ENCODE results near the gene PKNOX2.

The PKNOX2 gene

DNA sequence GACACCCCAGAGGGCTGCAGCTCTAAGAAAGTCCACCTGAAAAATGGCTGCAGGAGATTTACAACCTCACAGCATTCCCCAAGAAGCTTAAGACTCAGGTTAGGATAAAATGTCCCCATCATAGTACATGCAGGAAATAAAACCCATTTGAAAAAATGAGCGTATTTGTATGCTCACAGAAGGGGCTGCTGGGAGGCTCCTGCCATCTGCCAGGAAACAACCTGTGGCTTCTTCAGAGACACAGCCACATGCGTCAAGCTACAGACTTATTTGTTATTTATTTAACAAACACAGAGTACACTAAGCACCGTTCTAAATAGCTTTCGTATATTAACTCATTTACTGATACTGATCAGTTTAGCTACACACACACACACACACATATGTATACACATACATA, 258.1 kb downstream of the PKNOX2 start:
- no peak for DNase-seq

DNA sequence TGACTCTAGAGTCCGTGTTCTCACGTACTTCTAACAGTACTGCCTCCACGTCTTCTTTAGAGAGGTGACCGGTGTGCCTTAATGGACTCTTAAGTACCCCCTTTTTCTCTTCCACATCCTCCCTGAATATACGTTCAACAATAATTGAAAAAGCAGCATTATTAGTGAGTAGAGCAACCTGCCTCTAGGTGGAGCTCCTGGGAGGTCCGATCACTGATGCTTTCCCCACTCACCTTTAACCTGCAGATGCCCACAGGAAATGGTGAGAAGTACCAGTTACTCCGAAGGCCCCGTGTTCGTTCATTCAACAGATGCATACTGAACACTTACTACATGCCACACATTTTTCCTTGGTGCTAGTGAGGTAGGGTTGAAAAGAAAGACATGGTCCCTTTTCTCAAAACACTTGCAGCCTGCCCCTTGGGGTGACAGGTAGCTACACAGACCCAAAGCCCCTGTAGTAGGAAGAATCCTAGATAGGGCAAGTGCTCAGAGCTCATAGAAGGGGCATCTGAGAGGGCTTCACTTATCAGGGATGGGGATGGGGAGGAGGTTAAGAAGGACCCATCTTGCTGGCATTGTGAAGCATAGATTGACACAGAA, 258.8 kb downstream of the PKNOX2 start:
- DNase-seq = peak in 1 of 2 donors; percentile 5

DNA sequence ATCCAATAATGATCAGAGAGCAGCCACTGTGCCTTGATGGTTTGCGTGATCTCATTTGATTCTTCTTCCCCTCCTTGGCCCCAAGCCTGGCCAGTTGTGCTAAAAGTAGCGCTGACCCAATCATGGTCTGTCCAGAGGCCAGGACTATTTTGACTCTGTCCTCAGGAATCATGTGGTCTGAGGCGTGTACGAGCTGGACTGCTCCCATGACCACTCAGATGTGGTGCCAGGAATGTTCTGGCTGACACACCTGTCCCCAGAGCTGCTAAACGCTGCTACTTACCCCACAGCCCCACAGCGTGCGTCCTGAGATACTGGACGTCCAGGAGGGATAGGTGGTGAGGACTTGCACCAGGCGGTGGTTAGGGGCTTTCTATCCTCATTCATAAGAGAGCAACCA, 261.1 kb downstream of the PKNOX2 start:
- no peak for DNase-seq

DNA sequence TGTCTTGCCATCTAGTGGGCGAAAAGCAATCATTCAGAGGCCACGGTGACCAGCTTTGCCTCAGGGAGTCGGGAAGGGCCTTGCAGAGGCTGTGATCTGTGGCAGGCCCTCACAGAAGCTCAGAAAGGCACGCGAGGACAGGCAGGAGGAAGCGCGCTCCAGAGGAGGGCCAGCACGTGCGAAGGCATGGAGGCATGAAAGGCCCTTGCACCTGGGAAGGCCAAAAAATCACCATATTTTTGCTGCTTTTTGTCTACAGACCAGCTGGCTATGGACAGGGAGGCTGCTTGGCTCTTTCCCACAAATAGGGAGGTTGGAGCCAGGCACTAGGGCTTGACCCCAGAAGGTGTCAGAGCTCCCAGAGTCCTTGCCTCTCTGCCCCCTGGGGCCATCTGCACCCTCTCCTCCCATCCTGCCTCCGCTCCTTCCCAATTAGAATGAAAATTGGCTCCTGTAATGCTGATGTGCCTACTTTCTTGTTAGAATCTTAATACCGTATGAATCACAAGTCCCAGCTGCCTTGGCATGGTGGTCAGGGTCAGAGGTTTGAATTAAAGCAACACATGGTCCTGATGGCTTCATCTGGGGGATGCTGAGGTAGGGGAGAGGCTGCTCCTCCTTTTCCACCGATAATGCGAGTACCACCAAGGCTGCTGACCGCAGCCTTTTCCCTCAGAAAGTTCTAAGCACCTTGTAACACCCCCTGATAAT, 262.4 kb downstream of the PKNOX2 start:
- no peak for DNase-seq

GRCh38 chr11:125428486-125429173, 264.1 kb downstream of the PKNOX2 start:
- no peak for DNase-seq

DNA sequence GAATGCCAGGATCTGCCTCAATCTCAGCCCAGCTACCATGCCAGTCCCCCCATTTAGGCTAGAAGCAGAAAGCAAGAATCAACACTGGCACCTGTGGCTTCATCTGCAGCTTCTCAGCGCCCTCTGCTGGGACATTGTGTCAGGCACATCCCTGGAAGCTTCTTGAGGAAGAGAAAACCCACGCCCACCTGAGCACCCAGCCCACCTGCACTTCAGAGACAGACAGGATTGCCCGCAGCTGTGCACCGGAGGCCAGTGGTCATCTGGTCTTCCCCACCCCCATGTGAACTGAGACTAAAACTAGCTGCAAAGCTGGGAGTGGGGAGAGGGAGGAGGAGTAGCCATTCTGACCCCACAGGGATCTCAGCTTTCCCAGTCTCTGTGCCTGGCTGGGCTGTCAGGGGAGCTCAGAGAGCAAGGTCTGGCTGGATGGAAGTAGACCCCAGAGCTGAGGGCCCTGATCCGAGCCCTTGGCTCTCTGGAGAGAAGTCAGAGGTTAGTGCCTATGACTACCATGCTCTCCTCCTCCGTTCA, 264.7 kb downstream of the PKNOX2 start:
- peak; percentile 51 to 66 for DNase-seq

- no peak for DNase-seq
These were observed 265.5 kb downstream of the PKNOX2 start for GRCh38 chr11:125429807-125430678.

GRCh38 chr11:125431009-125431408, 266.5 kb downstream of the PKNOX2 start:
- no peak for DNase-seq

DNA sequence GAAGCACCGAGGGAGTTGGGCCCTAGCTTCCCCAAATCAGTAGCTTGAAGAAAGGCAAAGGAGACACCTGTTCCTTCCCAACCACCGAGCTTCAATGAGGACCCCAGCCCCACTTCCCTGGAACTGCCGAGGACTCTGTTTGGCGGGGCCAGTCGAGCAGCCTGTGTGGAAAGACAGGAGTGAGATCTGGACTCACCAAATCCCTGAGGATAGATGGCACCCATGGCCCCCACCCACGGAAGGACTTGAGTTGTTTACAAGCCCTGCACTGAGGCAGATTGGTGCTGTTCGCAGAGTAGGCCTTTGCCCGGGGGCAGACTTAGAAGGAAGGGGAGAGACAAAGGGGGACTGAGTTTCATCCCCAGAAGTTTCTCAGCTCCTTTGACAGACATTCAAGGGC, 266.9 kb downstream of the PKNOX2 start:
- DNase-seq = no peak

- DNase-seq = peak in 1 of 2 donors; percentile 27
These were observed 269.0 kb downstream of the PKNOX2 start for GRCh38 chr11:125433454-125434121.

DNA sequence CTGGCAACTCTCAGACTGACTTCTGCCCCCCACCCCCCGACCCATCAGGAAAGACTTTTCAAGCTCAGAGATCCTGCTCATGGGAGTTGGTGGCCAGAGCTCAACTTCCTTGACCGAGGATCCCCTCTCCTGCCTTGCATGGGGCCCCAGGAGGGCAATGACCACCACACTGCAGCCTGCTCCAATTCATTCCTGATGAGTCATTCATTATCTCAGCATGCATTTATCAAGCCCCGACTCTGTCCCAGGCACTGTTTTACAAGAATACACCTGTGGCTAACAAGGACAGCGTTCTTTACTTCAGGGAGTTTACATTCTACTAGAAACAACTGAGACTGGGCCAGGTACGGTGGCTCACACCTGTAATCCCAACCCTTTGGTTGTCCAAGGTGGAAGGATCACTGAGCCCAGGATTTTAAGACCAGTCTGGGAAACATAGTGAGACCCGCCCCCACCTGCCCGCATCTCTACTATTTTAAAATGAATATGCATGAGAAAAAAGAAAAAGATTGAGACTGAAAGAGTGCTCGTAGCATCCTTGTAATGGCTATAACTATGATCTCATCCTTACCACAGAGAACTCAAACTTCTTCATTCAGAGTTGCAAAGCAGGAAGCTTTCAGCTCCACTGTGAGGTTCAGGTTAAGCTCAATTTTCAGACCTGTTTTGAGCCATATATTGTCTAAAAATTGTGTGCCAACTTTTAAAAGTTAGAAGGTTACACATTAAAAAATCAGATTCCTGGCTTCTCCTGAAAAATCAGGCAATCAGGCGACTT, 271.1 kb downstream of the PKNOX2 start:
- no peak for DNase-seq

DNA sequence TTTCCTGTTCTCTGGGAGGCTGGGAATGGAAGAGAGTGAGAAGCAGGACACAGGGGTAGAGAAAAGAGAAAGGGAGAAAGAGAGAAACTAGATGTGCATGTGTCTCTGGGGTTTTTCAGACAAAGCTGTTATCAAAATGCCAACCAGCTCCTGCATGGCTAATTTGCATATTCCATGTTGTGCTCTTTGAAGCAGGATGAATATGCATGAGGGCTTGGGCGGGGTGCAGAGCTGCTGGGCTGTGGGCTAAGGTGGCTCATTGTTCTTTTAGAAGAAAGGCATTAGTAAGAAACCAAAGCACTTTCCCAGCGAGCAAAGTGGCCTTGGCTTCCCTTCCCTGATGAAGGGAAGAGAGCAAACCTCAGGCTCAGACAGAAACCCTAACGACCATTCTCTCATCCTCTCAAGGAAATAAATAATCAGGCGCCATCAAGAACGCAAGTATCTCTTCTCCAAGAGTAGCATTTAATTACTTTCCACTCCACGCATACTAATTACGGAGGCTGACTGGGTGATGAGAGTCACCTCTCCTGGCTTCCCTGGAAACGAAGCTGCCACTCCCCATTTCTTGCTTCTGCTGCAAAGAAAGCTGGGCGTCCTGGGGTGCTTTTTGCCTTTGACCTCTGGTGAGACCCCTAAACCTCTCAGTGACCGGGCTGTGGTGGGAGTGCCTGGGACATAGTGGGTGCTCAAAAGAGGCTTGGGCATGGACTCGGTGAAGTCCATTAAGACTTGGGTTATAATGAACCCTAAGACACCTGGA, 277.3 kb downstream of the PKNOX2 start:
- DNase-seq = no peak

- no peak for DNase-seq
These were observed 278.4 kb downstream of the PKNOX2 start for GRCh38 chr11:125442946-125443345.

DNA sequence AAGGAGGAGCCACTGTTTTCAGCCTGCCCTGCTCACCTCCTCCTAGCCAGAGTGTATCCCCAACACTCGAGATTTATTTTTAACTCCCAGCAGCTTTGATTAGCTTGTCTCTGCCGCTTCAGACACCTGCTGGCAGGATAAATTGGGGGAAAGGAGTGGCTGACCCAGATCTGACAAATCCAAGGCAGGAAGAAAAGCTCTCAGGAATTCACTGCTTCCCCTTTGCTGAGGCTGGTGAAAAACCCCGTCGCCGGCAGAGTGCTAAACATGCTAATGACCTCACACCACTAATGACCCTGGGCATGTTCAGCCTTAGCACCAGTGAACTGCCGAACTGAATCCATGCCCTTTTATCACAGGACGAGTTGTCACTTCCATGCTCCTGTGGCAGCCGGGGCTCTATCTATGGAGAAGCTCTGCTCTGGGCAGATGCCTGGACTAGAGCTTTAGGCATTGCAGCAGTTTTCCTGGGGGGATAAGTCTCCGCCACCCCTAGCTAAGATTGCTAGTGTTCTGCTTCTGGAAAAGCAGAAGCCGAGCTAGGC, 279.3 kb downstream of the PKNOX2 start:
- DNase-seq = no peak

DNA sequence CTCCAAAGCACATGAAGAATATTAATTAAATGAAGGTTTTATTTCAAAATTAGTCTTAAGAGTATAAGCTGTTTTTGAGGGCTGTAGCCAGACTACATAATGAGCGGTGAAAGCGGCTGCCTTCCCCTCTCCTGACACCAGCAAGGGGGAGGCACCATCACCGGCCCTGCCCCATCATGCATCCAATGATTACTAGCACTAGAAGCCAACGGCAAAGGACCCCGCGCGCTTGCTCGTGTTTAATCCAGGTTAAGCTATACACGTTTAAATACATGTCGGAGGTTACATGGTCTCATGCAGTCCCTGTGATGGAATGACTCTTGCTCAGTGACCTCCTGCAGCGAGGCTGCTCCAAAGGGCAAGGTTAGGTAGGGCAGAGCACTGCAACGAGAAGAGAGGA, 281.2 kb downstream of the PKNOX2 start:
- DNase-seq = no peak

DNA sequence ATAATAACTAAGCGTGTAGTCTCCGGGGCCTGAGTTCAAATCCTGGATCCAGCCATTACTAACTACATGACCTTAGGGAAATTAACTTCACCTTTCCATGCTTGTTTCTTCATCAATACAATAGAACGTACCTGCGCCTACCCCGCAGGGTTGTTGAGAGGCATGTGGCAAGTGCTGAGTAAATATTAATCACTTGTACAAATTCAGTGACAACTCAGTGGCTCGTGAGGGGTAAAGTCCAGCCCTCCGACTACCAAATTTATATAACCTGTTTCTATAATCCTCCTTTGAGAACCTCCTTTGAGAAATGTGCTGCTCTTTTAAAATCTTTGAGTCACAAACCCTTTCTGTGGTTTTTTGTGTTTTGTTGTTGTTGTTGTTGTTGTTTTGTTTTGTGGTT, 281.7 kb downstream of the PKNOX2 start:
- DNase-seq = no peak

DNA sequence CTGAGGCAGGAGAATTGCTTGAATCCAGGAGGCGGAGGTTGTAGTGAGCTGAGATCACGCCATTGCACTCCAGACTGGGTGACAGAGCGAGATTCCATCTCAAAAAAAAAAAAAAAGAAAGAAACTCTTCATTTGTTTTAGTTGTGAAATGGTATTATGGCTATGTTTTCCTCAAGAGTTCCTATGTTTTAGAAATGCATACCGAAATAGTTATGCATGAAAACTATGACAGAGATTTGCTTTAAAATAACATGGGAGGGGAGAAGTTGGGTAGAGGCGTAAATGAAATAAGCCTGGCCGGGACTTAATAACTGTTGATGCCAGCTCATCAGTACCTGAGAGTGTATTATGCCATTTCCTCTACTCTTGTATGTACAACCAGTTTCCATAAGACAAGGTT, 283.2 kb downstream of the PKNOX2 start:
- DNase-seq = no peak

DNA sequence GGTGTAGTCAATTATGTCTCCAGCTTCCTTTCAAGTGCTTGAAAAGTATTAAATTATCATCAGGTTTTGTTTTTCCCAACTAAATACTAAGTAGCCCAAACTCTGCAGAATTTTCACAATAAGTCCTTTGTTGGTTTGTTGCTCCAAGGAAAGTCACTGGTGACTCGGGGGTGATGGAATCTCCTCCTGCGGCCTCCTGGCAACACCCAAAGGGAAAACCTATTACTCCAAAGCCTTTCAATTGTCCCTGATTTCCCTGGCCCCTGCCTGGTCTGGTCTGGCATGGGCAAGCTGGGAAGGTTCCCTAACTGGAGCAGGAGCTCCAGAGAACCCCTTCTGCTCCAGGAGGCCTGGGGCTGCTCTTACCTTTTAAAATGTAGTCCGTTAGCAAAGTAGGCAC, 283.6 kb downstream of the PKNOX2 start:
- DNase-seq = no peak

- DNase-seq = no peak
These were observed 285.0 kb downstream of the PKNOX2 start for GRCh38 chr11:125449565-125449964.

GRCh38 chr11:125451400-125452124, 287.0 kb downstream of the PKNOX2 start:
- peak in 1 of 2 donors; percentile 37 for DNase-seq

All from stimulated activated CD4-positive, alpha-beta T cell treated with anti-CD3 and anti-CD28 coated beads, Interleukin-2, amount 100 ng/mL, for 24 hours (primary cell).